ENCODE results near the gene TXNRD1.
"Not testable (repeated sequence)": the region's sequence is repeated elsewhere in the genome, so short reads cannot be mapped to it uniquely, and the experiment has no call there.

Gene TXNRD1

GRCh38 chr12:104322533-104322932, 107.0 kb downstream of the TXNRD1 start:
- not testable (repeated sequence) for H3K27ac ChIP-seq (ENCODE audit: insufficient read depth, low read depth, low read length, poor library complexity, severe bottlenecking); H3K27me3 ChIP-seq (ENCODE audit: control insufficient read depth, insufficient read depth, low read length, poor library complexity, severe bottlenecking); H3K4me1 ChIP-seq (ENCODE audit: control insufficient read depth, insufficient read depth, low read length); H3K9me3 ChIP-seq (ENCODE audit: control insufficient read depth, low read length); H3K4me3 ChIP-seq (ENCODE audit: insufficient read depth, low read depth, low read length)
- 95 to 96% methylated on average over 1 to 2 of the region's 2 CpGs for WGBS, 2 experiments
- H3K36me3 ChIP-seq (ENCODE audit: control insufficient read depth, insufficient read depth, low read length): peaks cover 36% of the 10 kb centered on the region

GRCh38 chr12:104323899-104324298, 108.3 kb downstream of the TXNRD1 start:
- Histone ChIP-seq H3K4me3 (ENCODE audit: insufficient read depth, low read depth, low read length) (no peak overlapping the region), H3K36me3 (ENCODE audit: control insufficient read depth, insufficient read depth, low read length) (peaks cover 36% of the 10 kb centered on the region), H3K9me3 (ENCODE audit: control insufficient read depth, low read length) (no peaks in the 10 kb centered on the region), H3K27me3 (ENCODE audit: control insufficient read depth, insufficient read depth, low read length, poor library complexity, severe bottlenecking) (no peaks in the 10 kb centered on the region), H3K27ac (ENCODE audit: insufficient read depth, low read depth, low read length, poor library complexity, severe bottlenecking) (no peak overlapping the region), H3K4me1 (ENCODE audit: control insufficient read depth, insufficient read depth, low read length) (no peaks in the 10 kb centered on the region)
- 95 to 98% methylated on average over 1 of the region's 1 CpG for WGBS, 2 experiments

GRCh38 chr12:104328278-104328677, 112.7 kb downstream of the TXNRD1 start:
- H3K36me3 ChIP-seq (ENCODE audit: control insufficient read depth, insufficient read depth, low read length); H3K9me3 ChIP-seq (ENCODE audit: control insufficient read depth, low read length); H3K4me3 ChIP-seq (ENCODE audit: insufficient read depth, low read depth, low read length); H3K27me3 ChIP-seq (ENCODE audit: control insufficient read depth, insufficient read depth, low read length, poor library complexity, severe bottlenecking); H3K4me1 ChIP-seq (ENCODE audit: control insufficient read depth, insufficient read depth, low read length); H3K27ac ChIP-seq (ENCODE audit: insufficient read depth, low read depth, low read length, poor library complexity, severe bottlenecking): not testable (repeated sequence)
- 96% methylated on average over 6 of the region's 6 CpGs for WGBS, 2 experiments

DNA sequence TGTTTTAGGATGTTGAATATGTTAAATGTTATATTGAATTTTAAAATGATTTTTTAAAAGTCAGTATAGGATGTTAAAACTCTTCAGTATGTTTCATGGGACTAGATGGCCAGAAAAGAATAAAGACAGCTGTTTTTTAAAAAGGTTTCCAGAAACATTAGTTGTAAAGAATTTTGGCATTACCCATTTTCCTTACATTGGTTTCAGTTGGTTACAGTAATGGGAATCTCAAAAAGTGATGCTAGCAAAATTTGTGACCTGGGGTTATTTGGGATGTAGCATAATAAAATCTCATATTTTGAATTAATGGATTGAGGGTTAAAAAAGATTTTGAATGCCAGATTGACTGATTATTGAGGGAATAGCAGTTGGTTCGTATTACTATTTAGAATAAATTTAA, 113.2 kb downstream of the TXNRD1 start:
- Histone ChIP-seq H3K27ac (ENCODE audit: insufficient read depth, low read depth, low read length, poor library complexity, severe bottlenecking) (no peak overlapping the region), H3K36me3 (ENCODE audit: control insufficient read depth, insufficient read depth, low read length) (peaks cover 12% of the 10 kb centered on the region), H3K4me1 (ENCODE audit: control insufficient read depth, insufficient read depth, low read length) (no peaks in the 10 kb centered on the region), H3K9me3 (ENCODE audit: control insufficient read depth, low read length) (no peaks in the 10 kb centered on the region), H3K4me3 (ENCODE audit: insufficient read depth, low read depth, low read length) (no peak overlapping the region), H3K27me3 (ENCODE audit: control insufficient read depth, insufficient read depth, low read length, poor library complexity, severe bottlenecking) (no peaks in the 10 kb centered on the region)
- 100% methylated on average over 1 of the region's 1 CpG; no CpG with 5 or more reads in 1 of the 2 experiments for WGBS, 2 experiments

GRCh38 chr12:104329707-104330532, 114.3 kb downstream of the TXNRD1 start:
- Histone ChIP-seq H3K36me3 (ENCODE audit: control insufficient read depth, insufficient read depth, low read length) (peaks cover 17% of the 10 kb centered on the region), H3K4me1 (ENCODE audit: control insufficient read depth, insufficient read depth, low read length) (no peaks in the 10 kb centered on the region), H3K27ac (ENCODE audit: insufficient read depth, low read depth, low read length, poor library complexity, severe bottlenecking) (no peak overlapping the region), H3K9me3 (ENCODE audit: control insufficient read depth, low read length) (no peaks in the 10 kb centered on the region), H3K4me3 (ENCODE audit: insufficient read depth, low read depth, low read length) (no peak overlapping the region), H3K27me3 (ENCODE audit: control insufficient read depth, insufficient read depth, low read length, poor library complexity, severe bottlenecking) (no peaks in the 10 kb centered on the region)
- WGBS, 2 experiments: 96% methylated on average over 4 to 5 of the region's 5 CpGs

DNA sequence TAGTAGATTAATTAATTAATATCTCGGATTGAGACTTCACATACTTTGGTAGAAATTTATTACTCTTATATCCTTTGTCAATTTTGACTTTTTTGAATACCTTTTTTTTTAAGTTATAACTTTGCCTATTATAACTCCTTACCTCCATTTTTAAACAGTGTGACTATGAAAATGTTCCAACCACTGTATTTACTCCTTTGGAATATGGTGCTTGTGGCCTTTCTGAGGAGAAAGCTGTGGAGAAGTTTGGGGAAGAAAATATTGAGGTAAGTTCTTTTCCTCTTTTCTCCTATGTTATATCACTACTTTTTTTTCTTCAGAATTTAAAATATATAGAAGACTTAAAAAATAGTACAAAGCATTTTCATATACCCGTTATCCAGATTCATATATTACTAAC, 115.8 kb downstream of the TXNRD1 start:
- H3K9me3 ChIP-seq (ENCODE audit: control insufficient read depth, low read length): no peaks in the 10 kb centered on the region
- WGBS, 2 experiments: no CpG with 5 or more reads among the region's 2 CpGs
- no peaks in the 10 kb centered on the region for H3K4me1 ChIP-seq (ENCODE audit: control insufficient read depth, insufficient read depth, low read length)
- no peaks in the 10 kb centered on the region for H3K27me3 ChIP-seq (ENCODE audit: control insufficient read depth, insufficient read depth, low read length, poor library complexity, severe bottlenecking)
- no peak overlapping the region for H3K4me3 ChIP-seq (ENCODE audit: insufficient read depth, low read depth, low read length)
- peaks cover 12% of the 10 kb centered on the region for H3K36me3 ChIP-seq (ENCODE audit: control insufficient read depth, insufficient read depth, low read length)
- H3K27ac ChIP-seq (ENCODE audit: insufficient read depth, low read depth, low read length, poor library complexity, severe bottlenecking): no peak overlapping the region

DNA sequence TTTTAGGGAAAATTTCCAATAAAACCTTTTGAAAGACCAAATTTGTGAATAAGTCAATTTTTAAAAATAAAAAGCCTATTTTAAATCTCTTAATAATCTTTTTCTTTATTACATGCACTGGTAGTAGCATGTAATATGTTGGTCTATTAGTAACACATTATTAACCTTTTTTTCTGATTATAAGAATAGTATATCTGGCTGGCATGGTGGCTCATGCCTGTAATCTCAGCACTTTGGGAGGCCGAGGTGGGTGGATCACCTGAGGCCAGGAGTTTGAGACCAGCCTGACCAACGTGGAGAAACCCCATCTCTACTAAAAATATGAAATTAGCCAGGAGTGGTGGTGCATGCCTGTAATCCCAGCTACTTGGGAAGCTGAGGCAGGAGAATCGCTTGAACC, 116.7 kb downstream of the TXNRD1 start:
- H3K9me3 ChIP-seq (ENCODE audit: control insufficient read depth, low read length); H3K4me1 ChIP-seq (ENCODE audit: control insufficient read depth, insufficient read depth, low read length); H3K27me3 ChIP-seq (ENCODE audit: control insufficient read depth, insufficient read depth, low read length, poor library complexity, severe bottlenecking); H3K4me3 ChIP-seq (ENCODE audit: insufficient read depth, low read depth, low read length); H3K27ac ChIP-seq (ENCODE audit: insufficient read depth, low read depth, low read length, poor library complexity, severe bottlenecking): not testable (repeated sequence)
- peaks cover 15% of the 10 kb centered on the region for H3K36me3 ChIP-seq (ENCODE audit: control insufficient read depth, insufficient read depth, low read length)
- 70 to 89% methylated on average over 2 to 3 of the region's 3 CpGs for WGBS, 2 experiments

DNA sequence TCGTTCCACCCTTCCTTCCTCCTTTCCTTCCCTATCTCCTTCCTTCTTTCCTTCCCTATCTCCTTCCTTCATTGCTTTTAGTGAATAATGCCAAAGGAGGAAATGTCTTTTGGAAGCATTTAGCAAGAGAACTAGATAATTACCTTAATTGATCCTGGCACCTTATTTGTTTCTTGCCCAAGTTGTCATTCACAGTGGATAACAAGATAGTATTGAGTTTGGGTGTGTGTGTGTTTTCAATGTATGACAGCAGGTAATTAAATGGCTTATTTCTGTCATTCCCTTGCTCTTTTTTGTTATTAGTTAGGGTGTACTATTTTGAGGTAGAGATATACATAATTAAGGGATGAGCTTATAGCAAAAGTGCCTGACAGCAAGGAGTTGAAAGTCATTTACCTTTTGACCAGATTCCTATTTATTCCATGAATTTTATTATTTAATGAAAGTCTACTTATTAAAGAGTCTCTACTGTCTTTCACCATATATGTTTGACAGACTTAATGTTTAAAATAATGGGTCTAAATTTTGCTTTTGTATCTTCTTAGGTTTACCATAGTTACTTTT, 118.2 kb downstream of the TXNRD1 start:
- Histone ChIP-seq H3K27ac (ENCODE audit: insufficient read depth, low read depth, low read length, poor library complexity, severe bottlenecking) (no peak overlapping the region), H3K27me3 (ENCODE audit: control insufficient read depth, insufficient read depth, low read length, poor library complexity, severe bottlenecking) (no peaks in the 10 kb centered on the region), H3K9me3 (ENCODE audit: control insufficient read depth, low read length) (no peaks in the 10 kb centered on the region), H3K4me3 (ENCODE audit: insufficient read depth, low read depth, low read length) (no peak overlapping the region), H3K4me1 (ENCODE audit: control insufficient read depth, insufficient read depth, low read length) (no peaks in the 10 kb centered on the region), H3K36me3 (ENCODE audit: control insufficient read depth, insufficient read depth, low read length) (peaks cover 18% of the 10 kb centered on the region)
- 83 to 100% methylated on average over 1 of the region's 1 CpG for WGBS, 2 experiments

DNA sequence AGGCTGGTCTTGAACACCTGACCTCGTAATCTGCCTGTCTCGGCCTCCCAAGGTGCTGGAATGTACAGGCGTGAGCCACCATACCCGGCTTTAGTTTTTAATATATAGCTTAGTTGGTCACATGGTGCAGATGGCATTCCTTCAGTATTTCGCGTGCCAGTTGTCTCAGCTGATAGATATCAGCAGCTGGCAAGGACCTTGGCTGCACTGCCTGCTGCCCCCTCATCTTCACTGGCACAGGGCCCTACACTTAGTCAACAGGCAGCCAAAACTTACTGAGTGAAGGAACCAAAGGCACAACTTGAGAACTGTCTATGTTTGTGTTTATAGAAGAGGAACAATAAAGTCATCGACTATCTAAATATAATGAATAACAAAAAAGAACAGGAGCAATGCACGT, 119.0 kb downstream of the TXNRD1 start:
- Histone ChIP-seq H3K4me3 (ENCODE audit: insufficient read depth, low read depth, low read length) (no peak overlapping the region), H3K27me3 (ENCODE audit: control insufficient read depth, insufficient read depth, low read length, poor library complexity, severe bottlenecking) (no peaks in the 10 kb centered on the region), H3K9me3 (ENCODE audit: control insufficient read depth, low read length) (no peaks in the 10 kb centered on the region), H3K4me1 (ENCODE audit: control insufficient read depth, insufficient read depth, low read length) (no peaks in the 10 kb centered on the region), H3K36me3 (ENCODE audit: control insufficient read depth, insufficient read depth, low read length) (peaks cover 18% of the 10 kb centered on the region), H3K27ac (ENCODE audit: insufficient read depth, low read depth, low read length, poor library complexity, severe bottlenecking) (no peak overlapping the region)
- WGBS, 2 experiments: 94 to 95% methylated on average over 8 of the region's 8 CpGs

GRCh38 chr12:104336115-104336514, 120.5 kb downstream of the TXNRD1 start:
- WGBS, 2 experiments: 89 to 93% methylated on average over 2 of the region's 2 CpGs
- H3K36me3 ChIP-seq (ENCODE audit: control insufficient read depth, insufficient read depth, low read length): peaks cover 21% of the 10 kb centered on the region

More at GRCh38 chr12:104336115-104336514, 120.5 kb downstream of the TXNRD1 start:
- Histone ChIP-seq H3K4me3 (ENCODE audit: insufficient read depth, low read depth, low read length) (no peak overlapping the region), H3K27ac (ENCODE audit: insufficient read depth, low read depth, low read length, poor library complexity, severe bottlenecking) (no peak overlapping the region), H3K4me1 (ENCODE audit: control insufficient read depth, insufficient read depth, low read length) (no peaks in the 10 kb centered on the region), H3K27me3 (ENCODE audit: control insufficient read depth, insufficient read depth, low read length, poor library complexity, severe bottlenecking) (no peaks in the 10 kb centered on the region), H3K9me3 (ENCODE audit: control insufficient read depth, low read length) (no peaks in the 10 kb centered on the region)
